ENCODE data around the gene CDC37. TPM values are rescaled to one million over a fixed set of nuclear protein-coding genes. Genes with fewer than 3 reads are reported as not detected.
A peak's percentile ranks its signal among the peaks of the same experiment; 100 is the strongest.

Gene CDC37
- total and polyA plus RNA-seq, 4 donors: 110 to 294 (median 189) TPM

GRCh38 chr19:10392120-10392519, 11.2 kb downstream of the CDC37 start:
- no peak overlapping the region for H3K9ac ChIP-seq (ENCODE audit: insufficient read depth in 1 of 2, low read length in 2 of 2)
- no peak overlapping the region for H3K27ac ChIP-seq (ENCODE audit: low read depth in 1 of 2, low read length in 1 of 2)
- peaks cover 0 to 2% (median 0%) of the 10 kb centered on the region in 4 donors for H3K9me3 ChIP-seq (ENCODE audit: control insufficient read depth in 4 of 4, insufficient read depth in 3 of 4, low read length in 3 of 4)
- H3K4me1 ChIP-seq (ENCODE audit: control insufficient read depth in 5 of 5, insufficient read depth in 5 of 5, low read length in 5 of 5): peaks cover 0 to 5% (median 0%) of the 10 kb centered on the region in 5 donors
- no peak for ATAC-seq (ENCODE audit: insufficient read depth, low FRiP score)
- WGBS, 2 donors: 87 to 89% methylated on average over 6 of the region's 6 CpGs
- TF ChIP-seq, protein P1, sequence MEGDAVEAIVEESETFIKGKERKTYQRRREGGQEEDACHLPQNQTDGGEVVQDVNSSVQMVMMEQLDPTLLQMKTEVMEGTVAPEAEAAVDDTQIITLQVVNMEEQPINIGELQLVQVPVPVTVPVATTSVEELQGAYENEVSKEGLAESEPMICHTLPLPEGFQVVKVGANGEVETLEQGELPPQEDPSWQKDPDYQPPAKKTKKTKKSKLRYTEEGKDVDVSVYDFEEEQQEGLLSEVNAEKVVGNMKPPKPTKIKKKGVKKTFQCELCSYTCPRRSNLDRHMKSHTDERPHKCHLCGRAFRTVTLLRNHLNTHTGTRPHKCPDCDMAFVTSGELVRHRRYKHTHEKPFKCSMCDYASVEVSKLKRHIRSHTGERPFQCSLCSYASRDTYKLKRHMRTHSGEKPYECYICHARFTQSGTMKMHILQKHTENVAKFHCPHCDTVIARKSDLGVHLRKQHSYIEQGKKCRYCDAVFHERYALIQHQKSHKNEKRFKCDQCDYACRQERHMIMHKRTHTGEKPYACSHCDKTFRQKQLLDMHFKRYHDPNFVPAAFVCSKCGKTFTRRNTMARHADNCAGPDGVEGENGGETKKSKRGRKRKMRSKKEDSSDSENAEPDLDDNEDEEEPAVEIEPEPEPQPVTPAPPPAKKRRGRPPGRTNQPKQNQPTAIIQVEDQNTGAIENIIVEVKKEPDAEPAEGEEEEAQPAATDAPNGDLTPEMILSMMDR (IDR thresholded peaks at IDR 0.05; ENCODE audit: control extremely low read depth, extremely low read depth): no peak
- H3K4me3 ChIP-seq: no peak overlapping the region
- H3K36me3 ChIP-seq (ENCODE audit: control insufficient read depth in 4 of 4, insufficient read depth in 4 of 4, low read length in 4 of 4): peaks cover 8 to 41% (median 17%) of the 10 kb centered on the region in 4 donors
- no peaks in the 10 kb centered on the region for H3K27me3 ChIP-seq (ENCODE audit: control insufficient read depth in 3 of 3, insufficient read depth in 3 of 3, low read length in 2 of 3)
- DNase-seq: no peak

DNA sequence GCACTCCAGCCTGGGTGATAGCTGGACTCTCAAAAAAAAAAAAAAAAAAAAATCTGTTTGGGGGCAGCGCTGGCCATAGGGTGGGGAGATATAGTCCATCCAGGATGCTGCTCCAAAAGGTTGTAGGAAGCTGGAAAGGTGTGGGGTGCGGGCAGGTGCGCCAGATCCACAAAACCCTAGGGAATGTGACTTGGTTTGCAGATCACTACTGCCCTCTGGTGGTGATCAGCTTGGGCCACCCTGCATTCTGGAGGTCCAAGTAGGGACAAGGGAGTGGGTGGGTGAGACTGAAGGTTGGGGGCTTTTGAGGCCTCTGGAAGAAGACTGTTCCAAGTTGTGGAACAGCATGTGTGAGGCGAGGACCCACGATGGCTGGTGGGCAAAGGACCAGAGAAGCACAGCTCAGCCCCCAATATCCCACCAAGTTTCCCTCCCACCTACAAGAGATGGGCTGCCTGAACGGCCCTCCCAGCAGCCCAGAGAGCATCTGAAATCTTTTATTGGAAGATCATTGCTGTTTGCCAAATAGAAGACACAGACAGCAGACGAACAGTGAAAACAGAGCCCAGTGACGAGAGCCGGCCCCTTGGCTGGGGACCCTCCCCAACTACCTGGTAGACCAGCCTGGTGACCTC, 12.6 kb downstream of the CDC37 start:
- H3K27ac ChIP-seq (ENCODE audit: low read depth in 1 of 2, low read length in 1 of 2): no peak overlapping the region
- WGBS, 2 donors: 60 to 68% methylated on average over 9 of the region's 9 CpGs
- no peaks in the 10 kb centered on the region for H3K27me3 ChIP-seq (ENCODE audit: control insufficient read depth in 3 of 3, insufficient read depth in 3 of 3, low read length in 2 of 3)
- peak; percentile 61 for ATAC-seq (ENCODE audit: insufficient read depth, low FRiP score)
- H3K9ac ChIP-seq (ENCODE audit: insufficient read depth in 1 of 2, low read length in 2 of 2): no peak overlapping the region
- H3K36me3 ChIP-seq (ENCODE audit: control insufficient read depth in 4 of 4, insufficient read depth in 4 of 4, low read length in 4 of 4): peaks cover 8 to 36% (median 17%) of the 10 kb centered on the region in 4 donors
- H3K4me3 ChIP-seq: no peak overlapping the region
- DNase-seq: peak; percentile 69 to 80 (median 75)
- peaks cover 0 to 2% (median 0%) of the 10 kb centered on the region in 4 donors for H3K9me3 ChIP-seq (ENCODE audit: control insufficient read depth in 4 of 4, insufficient read depth in 3 of 4, low read length in 3 of 4)
- TF ChIP-seq, protein P1 (IDR thresholded peaks at IDR 0.05; ENCODE audit: control extremely low read depth, extremely low read depth): peak; percentile 57
- H3K4me1 ChIP-seq (ENCODE audit: control insufficient read depth in 5 of 5, insufficient read depth in 5 of 5, low read length in 5 of 5): peaks cover 0 to 5% (median 0%) of the 10 kb centered on the region in 5 donors

DNA sequence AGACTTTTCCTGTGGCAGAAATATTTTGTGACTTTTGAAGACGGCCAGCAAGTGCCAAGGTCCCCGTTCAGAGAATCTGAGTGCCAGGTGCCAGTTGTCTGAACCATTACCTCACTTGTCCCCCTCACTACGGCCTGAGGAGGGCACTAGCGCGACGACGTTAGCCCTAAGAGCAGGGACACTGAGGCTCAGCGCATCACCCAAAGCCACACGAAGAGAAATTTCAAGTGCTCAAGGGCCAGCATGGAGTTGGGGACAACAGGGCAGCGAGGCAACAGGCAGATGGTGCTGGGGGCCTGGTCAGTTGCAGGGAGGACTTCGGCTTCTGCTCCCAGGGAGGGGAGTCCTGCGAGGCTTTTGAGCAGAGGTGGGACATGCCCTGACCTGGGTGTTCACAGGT, 13.5 kb downstream of the CDC37 start:
- no peak for DNase-seq
- peaks cover 0 to 2% (median 0%) of the 10 kb centered on the region in 4 donors for H3K9me3 ChIP-seq (ENCODE audit: control insufficient read depth in 4 of 4, insufficient read depth in 3 of 4, low read length in 3 of 4)
- H3K9ac ChIP-seq (ENCODE audit: insufficient read depth in 1 of 2, low read length in 2 of 2): no peak overlapping the region
- TF ChIP-seq, protein P1 (IDR thresholded peaks at IDR 0.05; ENCODE audit: control extremely low read depth, extremely low read depth): no peak
- 56 to 65% methylated on average over 12 of the region's 12 CpGs for WGBS, 2 donors
- peaks cover 6 to 27% (median 17%) of the 10 kb centered on the region in 4 donors for H3K36me3 ChIP-seq (ENCODE audit: control insufficient read depth in 4 of 4, insufficient read depth in 4 of 4, low read length in 4 of 4)
- peaks cover 0 to 5% (median 0%) of the 10 kb centered on the region in 5 donors for H3K4me1 ChIP-seq (ENCODE audit: control insufficient read depth in 5 of 5, insufficient read depth in 5 of 5, low read length in 5 of 5)
- H3K27ac ChIP-seq (ENCODE audit: low read depth in 1 of 2, low read length in 1 of 2): peak overlapping the region in 1 of 2 donors; percentile 11
- no peaks in the 10 kb centered on the region for H3K27me3 ChIP-seq (ENCODE audit: control insufficient read depth in 3 of 3, insufficient read depth in 3 of 3, low read length in 2 of 3)
- no peak overlapping the region for H3K4me3 ChIP-seq
- ATAC-seq (ENCODE audit: insufficient read depth, low FRiP score): no peak
